OCI-LY1 (cell line): ENCODE data around the gene TPD52L1.

Experiments
- EZH2 ChIP-seq: fragments of 200-600 bp; sonication (generic), shearing (Covaris generic); IDR thresholded peaks from 2 replicates; pipeline ENCODE4 v1.8.0; 2017; ENCODE audit warnings: borderline replicate concordance, mixed run types, mild to moderate bottlenecking, antibody characterized with exemption, low read length, moderate library complexity, mixed read lengths
- TF ChIP-seq, protein P1 (sequence below): fragments of 200-600 bp; sonication (generic), shearing (Covaris generic); IDR thresholded peaks from 2 replicates; pipeline ENCODE4 v1.5.1; 2017; ENCODE audit warnings: mild to moderate bottlenecking, antibody characterized with exemption, low read length, moderate library complexity, mixed read lengths

GRCh38 chr6:125215252-125215819 is 61.8 kb downstream of the TPD52L1 start:
- TF ChIP-seq, protein P1, sequence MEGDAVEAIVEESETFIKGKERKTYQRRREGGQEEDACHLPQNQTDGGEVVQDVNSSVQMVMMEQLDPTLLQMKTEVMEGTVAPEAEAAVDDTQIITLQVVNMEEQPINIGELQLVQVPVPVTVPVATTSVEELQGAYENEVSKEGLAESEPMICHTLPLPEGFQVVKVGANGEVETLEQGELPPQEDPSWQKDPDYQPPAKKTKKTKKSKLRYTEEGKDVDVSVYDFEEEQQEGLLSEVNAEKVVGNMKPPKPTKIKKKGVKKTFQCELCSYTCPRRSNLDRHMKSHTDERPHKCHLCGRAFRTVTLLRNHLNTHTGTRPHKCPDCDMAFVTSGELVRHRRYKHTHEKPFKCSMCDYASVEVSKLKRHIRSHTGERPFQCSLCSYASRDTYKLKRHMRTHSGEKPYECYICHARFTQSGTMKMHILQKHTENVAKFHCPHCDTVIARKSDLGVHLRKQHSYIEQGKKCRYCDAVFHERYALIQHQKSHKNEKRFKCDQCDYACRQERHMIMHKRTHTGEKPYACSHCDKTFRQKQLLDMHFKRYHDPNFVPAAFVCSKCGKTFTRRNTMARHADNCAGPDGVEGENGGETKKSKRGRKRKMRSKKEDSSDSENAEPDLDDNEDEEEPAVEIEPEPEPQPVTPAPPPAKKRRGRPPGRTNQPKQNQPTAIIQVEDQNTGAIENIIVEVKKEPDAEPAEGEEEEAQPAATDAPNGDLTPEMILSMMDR, result no peak
- no peak for TF ChIP-seq EZH2
